Measurements from ENCODE around the gene MRPL33.

The MRPL33 gene

GRCh38 chr2:27776696-27777095, 5.2 kb downstream of the MRPL33 start:
- no peak for DNase-seq (ENCODE audit: low read depth)

- no peak for DNase-seq (ENCODE audit: low read depth)
Measured at GRCh38 chr2:27779417-27780055, 8.0 kb downstream of the MRPL33 start.

- DNase-seq (ENCODE audit: low read depth) = no peak
Measured at GRCh38 chr2:27781496-27781895, 10.0 kb downstream of the MRPL33 start.

GRCh38 chr2:27782701-27783100, 11.2 kb downstream of the MRPL33 start:
- no peak for DNase-seq (ENCODE audit: low read depth)

GRCh38 chr2:27790796-27791195, 19.3 kb downstream of the MRPL33 start:
- DNase-seq (ENCODE audit: low read depth) = no peak

- DNase-seq (ENCODE audit: low read depth) = no peak
Measured at GRCh38 chr2:27792759-27793158, 21.2 kb downstream of the MRPL33 start.

- DNase-seq (ENCODE audit: low read depth) = no peak
Measured at GRCh38 chr2:27795093-27795834, 23.7 kb downstream of the MRPL33 start.

GRCh38 chr2:27795868-27796277, 24.4 kb downstream of the MRPL33 start:
- DNase-seq (ENCODE audit: low read depth) = no peak

- no peak for DNase-seq (ENCODE audit: low read depth)
Measured at GRCh38 chr2:27796791-27797765, 25.6 kb downstream of the MRPL33 start.

- DNase-seq (ENCODE audit: low read depth) = no peak
Measured at GRCh38 chr2:27797841-27798240, 26.3 kb downstream of the MRPL33 start.

GRCh38 chr2:27798486-27798885, 27.0 kb downstream of the MRPL33 start:
- DNase-seq (ENCODE audit: low read depth) = no peak

- peak; percentile 99 for DNase-seq (ENCODE audit: low read depth)
Measured at GRCh38 chr2:27798948-27799645, 27.6 kb downstream of the MRPL33 start.

GRCh38 chr2:27799646-27800010, 28.1 kb downstream of the MRPL33 start:
- no peak for DNase-seq (ENCODE audit: low read depth)

- no peak for DNase-seq (ENCODE audit: low read depth)
Measured at GRCh38 chr2:27800856-27801255, 29.3 kb downstream of the MRPL33 start.

GRCh38 chr2:27802547-27802946, 31.0 kb downstream of the MRPL33 start:
- no peak for DNase-seq (ENCODE audit: low read depth)

GRCh38 chr2:27803046-27803445, 31.5 kb downstream of the MRPL33 start:
- DNase-seq (ENCODE audit: low read depth) = no peak

GRCh38 chr2:27804146-27804545, 32.6 kb downstream of the MRPL33 start:
- no peak for DNase-seq (ENCODE audit: low read depth)

- DNase-seq (ENCODE audit: low read depth) = no peak
Measured at GRCh38 chr2:27805180-27805579, 33.7 kb downstream of the MRPL33 start.

- DNase-seq (ENCODE audit: low read depth) = no peak
Measured at GRCh38 chr2:27806311-27807059, 35.0 kb downstream of the MRPL33 start.

- no peak for DNase-seq (ENCODE audit: low read depth)
Measured at GRCh38 chr2:27807476-27807875, 36.0 kb downstream of the MRPL33 start.

GRCh38 chr2:27808418-27808817, 36.9 kb downstream of the MRPL33 start:
- no peak for DNase-seq (ENCODE audit: low read depth)
